GM19043 (cell line): ENCODE data around the gene TPMT.
"Not testable (repeated sequence)": the region's sequence is repeated elsewhere in the genome, so short reads cannot be mapped to it uniquely, and the experiment has no call there.

Experiments
- ATAC-seq: cut with Tn5 transposase; IDR thresholded peaks from one replicate; pipeline ENCODE4 v1.9.1; 2021; ENCODE audit warnings: low read depth; ENCODE audit not compliant: unreplicated experiment

Gene TPMT

DNA sequence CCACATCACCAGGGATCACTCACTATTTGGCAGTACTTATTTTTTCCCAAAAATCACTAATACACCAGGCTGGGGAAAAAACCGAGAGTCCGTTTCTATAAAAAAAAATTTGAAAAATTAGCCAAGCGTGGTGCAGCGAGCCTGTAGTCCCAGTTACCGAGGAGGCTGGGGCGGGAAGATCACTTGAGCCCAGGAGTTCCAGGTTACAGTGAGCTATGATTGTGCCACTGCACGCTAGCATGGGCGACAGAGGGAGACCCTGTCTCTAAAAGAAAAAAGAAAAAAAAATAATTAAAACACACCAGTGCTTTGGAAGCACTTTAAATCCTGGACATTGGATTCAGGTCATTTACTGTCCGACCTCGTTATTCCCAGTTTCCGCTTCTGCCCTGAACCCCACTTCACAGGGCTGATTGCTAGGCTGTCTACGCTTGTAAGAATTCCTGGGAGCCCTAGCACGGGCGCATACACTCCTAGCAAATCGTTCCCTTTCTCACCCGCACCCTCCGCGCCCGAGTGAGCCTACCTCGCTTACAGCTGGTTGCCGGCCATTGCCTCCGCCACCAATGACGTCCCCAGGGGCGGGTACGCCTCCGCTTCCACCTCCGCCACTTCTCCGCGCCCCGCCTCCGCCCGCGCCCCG is at the start of gene TPMT:
TSS of gene TPMT (minus strand) at position 571 of the 643 bp plus-strand sequence. CDS start 5,950 bp downstream, outside the sequence.
- ATAC-seq = peak; percentile 46

DNA sequence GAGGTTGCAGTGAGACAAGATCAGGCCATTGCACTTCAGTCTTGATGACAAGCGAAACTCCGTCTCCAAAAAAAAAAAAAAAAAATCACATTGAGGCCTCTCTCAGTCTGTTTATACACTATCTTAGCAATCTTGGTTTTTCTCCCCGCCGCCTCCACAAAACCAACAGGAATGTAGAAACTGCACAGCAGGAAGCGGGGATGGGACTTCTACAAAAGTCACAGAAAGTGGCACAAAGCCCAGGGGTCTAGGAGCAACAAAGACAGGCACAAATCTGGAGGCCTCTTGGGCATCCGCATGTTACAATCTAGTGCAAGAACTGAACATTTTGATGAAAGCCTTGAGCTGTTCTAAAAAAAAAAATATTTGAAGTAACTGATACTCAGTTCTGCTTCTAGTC is 48.9 kb upstream of the TPMT start:
- ATAC-seq = no peak

DNA sequence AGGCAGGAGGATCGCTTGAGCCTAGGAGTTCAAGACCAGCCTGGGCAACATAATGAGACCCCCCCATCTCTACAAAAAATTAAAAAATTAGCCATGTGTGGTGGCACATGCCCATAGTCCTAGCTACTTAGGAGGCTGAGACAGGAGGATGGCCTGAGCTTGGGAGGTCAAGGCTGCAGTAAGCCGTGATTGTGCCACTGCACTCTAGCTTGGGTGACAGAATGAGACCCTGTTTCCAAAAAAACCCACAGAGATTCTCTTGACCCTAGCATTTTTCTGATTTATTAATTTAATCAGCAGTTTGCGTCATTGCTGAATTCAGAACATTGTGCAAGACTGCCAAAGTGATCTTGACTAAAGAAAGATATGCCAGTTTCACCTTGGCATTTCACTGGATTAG is 37.1 kb upstream of the TPMT start:
- no peak for ATAC-seq

DNA sequence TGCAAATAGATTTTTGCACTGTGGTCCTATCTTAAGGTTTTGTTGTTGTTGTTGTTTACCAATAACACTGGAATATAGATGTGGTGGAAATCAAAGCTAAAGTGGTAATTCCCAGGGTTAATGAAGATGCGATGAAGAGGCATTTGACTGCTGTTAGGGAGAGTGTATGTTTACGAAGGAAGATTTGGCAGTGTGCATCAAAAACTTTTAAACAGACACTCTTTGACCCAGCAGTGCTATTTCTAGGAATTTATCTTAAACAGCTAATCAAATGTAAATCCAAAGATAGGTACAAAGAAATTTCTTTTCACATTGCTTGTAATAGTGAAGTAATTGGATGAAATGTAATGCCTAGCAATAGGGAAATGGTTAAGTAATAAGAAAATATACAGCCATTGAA is 34.3 kb upstream of the TPMT start:
- ATAC-seq = no peak

DNA sequence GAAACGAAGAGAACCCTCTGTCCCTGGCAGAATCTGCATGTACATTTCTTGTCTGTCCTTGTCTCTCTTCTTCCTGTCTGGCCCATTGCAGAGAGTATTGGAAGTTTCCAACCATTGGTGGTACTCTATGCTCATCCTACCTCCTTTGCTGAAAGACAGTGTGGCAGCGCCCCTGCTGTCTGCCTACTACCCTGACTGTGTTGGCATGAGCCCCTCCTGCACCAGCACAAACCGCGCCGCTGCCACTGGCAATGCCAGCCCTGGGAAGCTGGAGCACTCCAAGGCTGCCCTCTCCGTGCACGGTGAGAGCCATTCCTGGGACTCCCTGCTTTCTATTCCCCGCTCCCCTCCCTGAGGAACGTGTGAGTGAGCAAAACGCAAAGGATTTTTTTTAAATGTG is 32.8 kb upstream of the TPMT start:
- no peak for ATAC-seq

DNA sequence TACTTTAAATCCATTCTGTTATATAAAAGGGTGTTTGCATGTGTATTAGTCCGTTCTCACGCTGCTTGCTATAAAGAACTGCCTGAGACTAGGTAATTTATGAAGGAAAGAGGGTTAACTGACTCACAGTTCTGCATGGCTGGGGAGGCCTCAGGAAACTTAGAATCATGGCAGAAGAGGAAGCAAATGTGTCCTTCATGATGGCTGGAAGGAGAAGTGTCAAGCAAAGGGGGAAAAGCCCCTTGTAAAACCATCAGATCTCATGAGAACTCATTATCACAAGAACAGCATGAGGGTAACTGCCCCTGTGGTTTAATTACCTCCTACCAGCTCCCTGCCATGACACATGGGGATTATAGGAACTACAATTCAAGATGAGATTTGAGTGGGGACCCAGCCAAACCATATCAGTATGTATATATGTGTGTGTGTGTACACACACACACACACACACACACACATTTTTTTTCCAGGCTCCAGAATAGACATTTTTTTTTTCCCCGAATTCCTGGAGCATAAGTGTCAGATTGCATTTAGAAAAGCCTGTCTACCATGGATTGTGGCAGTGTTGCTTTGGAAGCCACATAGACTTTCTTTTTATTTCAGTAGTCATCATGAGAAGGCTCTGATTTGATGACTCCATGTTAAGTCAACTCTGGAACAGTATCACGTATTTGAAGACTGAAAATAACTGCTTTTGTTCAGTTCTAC is 31.8 kb upstream of the TPMT start:
- no peak for ATAC-seq

DNA sequence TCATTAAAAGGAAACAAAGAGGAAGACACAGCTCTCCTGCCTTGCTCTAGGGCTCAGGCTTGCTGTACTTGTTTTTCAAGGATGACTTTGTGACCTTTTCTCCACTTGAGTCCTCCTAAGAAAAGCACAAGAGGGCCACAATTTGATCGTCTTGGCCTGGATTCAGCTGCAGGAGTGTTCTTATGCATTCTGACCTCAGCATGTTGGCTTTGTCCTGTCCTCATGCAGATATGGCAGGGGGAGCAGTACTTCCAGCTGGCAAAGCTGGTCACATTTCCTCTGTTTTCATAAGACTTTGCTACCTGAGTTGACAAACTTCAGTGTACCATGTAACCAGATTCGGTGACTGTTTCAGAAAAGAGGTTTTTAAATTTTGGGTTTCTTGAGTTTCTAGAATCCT is 31.2 kb upstream of the TPMT start:
- ATAC-seq = no peak

DNA sequence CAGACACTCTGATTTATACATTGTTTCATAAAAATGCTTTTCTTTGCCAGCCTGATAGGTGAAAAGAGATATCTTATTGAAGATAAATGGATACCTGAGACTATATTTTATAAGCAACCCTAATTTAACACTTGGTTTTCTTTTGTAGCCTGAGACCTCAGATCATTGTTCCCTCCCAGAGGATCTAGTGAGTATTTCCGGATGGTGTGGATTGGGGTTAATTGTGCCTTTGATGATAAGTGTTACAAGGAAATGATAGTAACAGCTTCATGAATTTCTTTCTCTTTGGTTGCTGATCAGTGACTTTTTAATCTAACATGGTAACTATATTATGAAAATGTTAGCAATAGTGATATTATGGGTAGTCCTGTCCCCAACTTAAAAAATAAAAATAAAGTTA is 30.7 kb upstream of the TPMT start:
- no peak for ATAC-seq

DNA sequence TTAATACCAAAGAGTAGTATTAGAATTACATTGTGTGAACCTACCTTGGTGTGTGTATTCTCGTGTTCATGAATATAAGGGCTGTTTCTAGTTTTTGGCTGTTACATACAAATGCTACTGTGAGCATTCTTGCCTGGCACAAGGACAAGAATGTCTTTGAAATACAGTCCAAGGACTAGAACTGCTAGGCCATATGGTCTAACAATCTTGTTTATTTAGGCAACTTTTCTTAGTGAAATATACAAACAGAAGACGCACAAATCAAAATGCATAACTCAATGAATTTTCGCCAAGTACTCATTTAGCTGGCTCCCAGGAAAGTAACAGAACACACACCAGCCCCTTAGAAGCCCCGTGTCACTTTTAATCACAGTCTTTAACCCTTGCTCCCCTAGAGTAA is 28.9 kb upstream of the TPMT start:
- ATAC-seq = no peak

DNA sequence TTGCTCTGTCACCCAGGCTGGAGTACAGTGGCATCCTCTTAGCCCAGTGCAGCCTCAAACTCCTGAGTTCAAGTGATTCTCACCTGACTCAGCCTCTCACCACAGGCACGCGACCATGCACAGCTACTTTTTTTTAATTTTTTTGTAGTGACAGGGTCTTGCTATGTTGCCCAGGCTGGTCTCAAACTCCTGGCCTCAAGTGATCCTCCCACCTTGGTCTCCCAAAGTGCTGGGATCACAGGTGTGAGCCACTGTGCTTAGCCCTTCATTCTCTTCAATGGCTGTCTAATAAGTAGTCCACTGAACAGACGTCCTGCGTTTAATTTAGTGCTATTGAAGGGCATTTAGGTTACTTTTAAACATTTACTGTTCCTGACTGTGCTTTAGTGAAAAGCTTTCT is 27.7 kb upstream of the TPMT start:
- no peak for ATAC-seq

DNA sequence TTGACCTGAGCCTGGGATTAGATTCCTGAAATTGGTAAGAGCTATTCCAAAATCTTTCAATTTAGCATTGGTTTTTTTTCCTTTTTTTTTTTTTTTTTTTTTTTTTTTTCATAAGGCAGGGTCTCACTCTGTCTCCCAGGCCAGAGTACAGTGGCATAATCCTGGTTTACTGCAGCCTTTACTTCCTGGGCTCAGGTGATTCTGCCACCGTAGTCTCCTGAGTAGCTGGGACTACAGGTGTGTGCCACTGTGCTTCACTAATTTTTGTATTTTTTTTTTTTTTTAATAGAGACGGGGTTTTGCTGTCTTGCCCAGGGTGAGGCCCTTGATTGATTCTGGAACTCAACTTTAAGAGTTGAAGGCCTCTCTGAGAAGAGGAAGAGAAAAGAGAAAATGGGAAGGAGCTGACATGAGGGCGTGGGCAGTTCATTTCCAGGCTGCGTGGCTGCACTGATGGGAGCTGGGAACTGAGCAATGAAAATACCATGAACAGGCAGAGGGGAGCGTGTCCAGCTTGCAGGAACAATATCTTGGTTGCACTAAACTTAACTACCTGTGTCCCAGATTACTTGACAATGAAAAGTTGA is 25.0 kb upstream of the TPMT start:
- ATAC-seq = no peak

DNA sequence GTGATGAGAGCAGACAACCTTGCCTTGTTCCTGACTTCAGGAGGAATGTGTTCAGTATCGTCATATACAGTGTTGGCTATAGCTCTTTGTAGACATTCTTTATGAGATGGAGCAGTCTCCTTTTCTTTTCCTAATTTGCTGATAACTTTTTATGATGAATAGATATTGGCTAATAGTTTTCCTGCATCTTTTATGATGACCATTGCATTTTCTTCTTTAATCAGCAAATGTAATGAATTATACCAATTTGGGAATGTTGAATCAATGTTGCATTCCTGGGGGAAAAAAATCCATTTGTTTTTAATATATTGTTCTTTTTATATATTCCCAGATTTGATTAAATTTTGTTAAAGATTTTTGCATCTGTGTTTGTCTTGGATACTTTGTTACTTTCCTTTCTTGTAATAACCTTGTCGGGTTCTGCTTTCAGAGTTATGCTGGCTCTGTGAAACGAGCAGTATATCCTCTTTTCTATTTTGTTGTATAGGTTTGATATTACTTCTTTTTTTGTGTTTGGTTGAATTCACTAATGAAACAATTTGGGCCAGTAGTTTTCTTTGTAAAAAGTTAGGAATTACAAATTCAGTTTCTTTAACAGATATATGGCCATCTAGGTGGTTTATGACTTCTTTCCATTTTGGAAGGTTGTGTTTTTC is 24.2 kb upstream of the TPMT start:
- no peak for ATAC-seq

DNA sequence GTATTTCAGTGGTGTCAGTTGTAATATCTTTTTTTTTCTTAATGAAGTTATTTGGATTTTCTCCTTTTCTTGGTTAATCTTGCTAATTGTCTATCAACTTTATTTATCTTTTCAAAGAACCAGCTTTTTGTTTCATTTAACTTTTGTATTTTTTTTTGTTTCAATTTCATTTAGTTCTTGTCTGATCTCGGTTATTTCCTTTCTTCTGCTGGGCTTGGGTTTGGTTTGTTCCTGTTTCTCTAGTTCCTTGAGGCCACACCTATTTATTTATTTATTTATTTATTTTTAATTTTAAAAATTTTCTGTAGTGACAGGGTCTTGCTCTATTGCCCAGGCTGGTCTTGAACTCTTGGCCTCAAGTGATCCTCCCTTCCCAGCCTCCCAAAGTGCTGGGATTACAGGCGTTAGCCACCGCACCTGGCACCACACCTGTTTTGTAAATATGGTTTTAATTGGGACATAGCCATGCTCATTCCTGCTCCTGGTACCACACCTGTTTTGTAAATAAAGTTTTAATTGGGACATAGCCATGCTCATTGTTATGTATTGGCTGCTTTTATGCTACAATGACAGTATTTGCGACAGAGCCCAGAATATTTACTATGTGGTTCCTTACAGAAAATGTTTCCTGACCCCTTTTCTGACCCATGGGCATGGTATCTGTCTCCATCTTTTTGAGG is 22.5 kb upstream of the TPMT start:
- ATAC-seq = no peak

DNA sequence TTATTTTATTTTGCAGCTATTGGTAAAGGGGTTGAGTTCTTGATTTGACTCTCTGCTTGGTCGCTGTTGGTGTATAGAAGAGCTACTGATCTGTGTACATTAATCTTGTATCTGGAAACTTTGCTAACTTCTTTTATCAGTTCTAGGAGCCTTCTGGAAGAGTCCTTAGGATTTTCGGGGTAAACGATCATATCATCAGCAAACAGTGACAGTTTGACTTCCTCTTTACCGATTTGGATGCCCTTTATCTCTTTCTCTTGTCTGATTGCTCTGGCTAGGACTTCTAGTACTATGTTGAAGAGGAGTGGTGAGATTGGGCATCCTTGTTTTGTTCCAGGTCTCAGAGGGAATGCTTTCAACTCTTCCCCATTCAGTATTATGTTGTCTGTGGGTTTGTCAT is 21.3 kb upstream of the TPMT start:
- ATAC-seq = not testable (repeated sequence)

DNA sequence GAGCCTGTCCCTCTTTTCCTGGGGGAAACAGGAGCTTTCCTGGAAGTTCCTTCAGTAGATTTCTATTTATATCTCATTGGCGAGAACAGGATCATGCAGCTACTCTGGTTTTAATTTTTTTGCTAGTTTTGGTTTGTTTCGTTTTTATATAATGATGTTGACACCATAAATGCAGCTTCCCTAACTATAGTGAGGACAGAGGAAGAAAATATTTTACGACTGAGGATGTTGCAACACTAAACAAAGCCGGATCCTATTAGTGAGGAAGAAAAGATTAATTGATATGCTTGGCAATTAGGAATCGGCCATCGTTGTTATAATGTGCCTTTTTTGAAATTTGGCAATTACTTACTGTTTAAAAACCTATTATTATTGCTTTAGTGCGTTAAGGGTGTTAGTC is 17.0 kb upstream of the TPMT start:
- ATAC-seq = no peak

DNA sequence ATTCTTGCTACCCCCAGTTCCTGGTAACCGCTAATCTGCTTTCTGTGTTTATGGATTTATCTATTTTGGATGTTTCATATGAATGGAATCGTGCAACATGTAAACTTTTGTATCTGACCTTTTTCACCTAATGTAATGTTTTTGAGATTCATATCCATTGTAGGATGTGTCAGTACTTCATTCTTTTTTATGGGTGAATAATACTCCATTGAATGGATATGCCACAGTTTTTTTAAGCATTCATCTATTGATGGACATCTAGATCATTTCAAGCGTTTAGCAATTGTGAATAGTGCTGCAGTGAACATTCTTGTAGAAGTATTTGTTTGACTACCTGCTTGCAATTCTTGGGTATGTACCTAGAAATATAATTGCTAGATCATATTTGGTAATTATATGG is 13.4 kb upstream of the TPMT start:
- ATAC-seq = no peak

DNA sequence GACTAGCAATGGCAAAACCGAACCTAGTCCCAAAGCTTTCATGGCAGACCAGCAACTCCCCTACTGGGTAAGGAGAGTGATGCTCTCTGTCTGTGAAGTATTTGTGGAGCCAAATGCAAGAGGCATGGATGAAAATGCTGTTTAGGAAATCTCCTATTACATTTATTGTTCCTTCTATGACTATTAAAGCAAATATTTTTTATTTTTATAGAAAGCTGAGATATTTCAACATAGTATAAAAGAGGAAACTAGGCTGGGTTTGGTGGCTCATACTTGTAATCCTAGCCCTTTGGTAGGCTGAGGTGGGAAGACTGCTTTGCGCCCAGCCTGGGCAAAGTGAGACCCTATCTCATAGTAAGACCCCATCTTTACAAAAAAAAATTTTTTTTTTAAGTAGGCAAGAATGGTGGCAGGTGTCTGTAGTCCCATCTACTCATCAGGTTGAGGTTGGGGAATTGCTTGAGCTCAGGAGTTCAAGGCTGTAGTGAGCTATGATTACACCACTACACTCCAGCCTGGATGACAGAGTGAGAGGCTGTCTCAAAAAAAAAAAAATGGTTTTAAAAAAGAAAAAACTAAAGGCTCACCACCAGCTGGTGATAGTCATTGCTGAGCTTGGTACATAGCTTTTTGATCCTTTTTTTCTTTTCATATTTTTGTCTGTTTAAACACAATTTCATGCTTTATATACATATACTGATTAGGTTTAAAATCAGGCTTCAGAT is 11.6 kb upstream of the TPMT start:
- ATAC-seq = no peak

DNA sequence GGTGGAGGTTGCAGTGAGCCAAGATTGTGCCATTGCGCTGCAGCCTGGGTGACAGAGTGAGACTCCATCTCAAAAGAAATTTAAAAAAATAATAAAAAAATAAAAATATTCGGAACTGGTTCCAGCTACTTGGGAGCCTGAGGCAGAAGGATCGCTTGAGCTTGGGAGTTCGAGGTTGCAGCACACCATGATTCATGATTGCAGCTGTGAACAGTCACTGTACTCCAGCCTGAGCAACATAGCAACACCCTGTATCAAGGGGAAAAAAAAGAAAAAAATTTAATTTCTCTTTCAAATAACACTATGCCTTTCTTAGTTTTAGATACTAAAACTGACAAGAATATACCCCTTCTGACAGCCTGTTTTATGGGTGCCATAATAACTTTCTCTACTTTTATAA is 10.9 kb upstream of the TPMT start:
- no peak for ATAC-seq

DNA sequence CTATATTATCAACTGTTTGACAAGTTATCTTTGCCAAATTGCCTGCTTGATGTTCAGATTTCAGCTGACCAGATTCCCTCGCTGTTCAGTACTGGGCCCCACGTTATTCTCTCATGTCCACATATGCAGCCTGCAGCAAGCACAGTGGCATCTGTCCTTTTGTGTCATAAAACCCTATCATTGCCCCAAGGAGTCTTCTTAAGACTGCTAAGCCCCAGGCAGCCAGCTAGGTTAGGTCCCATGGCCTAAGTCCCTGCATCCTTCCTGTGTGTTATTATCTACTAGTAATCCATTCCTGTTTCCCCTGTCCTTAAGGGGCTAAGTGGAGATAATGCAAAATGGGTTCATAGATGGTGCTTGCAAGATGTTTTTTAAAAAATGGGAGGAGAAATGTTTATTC is 7.5 kb upstream of the TPMT start:
- no peak for ATAC-seq

DNA sequence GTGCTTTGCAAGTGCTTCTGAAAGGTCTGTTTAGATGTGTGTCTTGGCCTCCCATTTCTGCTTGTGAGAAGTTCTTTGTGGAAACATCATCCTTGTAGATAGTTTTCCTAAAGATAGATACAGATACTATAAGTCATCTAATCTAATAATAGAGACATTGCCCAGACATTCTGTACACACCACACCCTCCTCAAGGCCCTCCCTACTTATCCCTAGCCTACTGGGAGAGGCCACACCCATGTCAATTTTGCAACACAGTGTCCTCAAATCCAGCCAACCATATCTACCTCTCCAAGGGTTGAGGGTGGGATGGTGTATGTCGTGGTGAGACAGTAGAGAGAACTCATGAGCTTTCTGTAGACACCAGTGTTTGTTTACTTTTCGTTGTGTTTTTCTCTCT is 6.6 kb upstream of the TPMT start:
- ATAC-seq = no peak
